ENCODE results near the gene FAR1.

The FAR1 gene

GRCh38 chr11:13765886-13766285 lies 97.4 kb downstream of the FAR1 start:
- no peak for TF ChIP-seq YY1 (IDR thresholded peaks at IDR 0.05; ENCODE audit: low read depth)
- no peak for TF ChIP-seq CEBPB (IDR thresholded peaks at IDR 0.05)
- no peak for TF ChIP-seq TEAD4 (IDR thresholded peaks at IDR 0.05)
- no peak for TF ChIP-seq EGR1 (IDR thresholded peaks at IDR 0.05)
- TF ChIP-seq RAD21 (IDR thresholded peaks at IDR 0.05; ENCODE audit: low read depth): no peak
- no peak for TF ChIP-seq NFIC (IDR thresholded peaks at IDR 0.05)
- no peak for TF ChIP-seq CREB1 (IDR thresholded peaks at IDR 0.05; ENCODE audit: low read depth)
- no peak for TF ChIP-seq USF1 (IDR thresholded peaks at IDR 0.05)
- TF ChIP-seq EP300 (IDR thresholded peaks at IDR 0.05; ENCODE audit: borderline replicate concordance): no peak
- no peak for TF ChIP-seq ZBTB7A (IDR thresholded peaks at IDR 0.05; ENCODE audit: low read depth)
- TF ChIP-seq TAF1 (IDR thresholded peaks at IDR 0.05; ENCODE audit: low read depth): no peak
- TF ChIP-seq REST (IDR thresholded peaks at IDR 0.05; ENCODE audit: low read depth): no peak
- no peak for TF ChIP-seq TCF12 (IDR thresholded peaks at IDR 0.05; ENCODE audit: low read depth)
- no peak for TF ChIP-seq FOXM1 (IDR thresholded peaks at IDR 0.05; ENCODE audit: borderline replicate concordance, low read depth)
- TF ChIP-seq MAX (IDR thresholded peaks at IDR 0.05): no peak

GRCh38 chr11:13767471-13767870 lies 99.0 kb downstream of the FAR1 start:
- TF ChIP-seq YY1 (IDR thresholded peaks at IDR 0.05; ENCODE audit: low read depth) (no peak), RAD21 (IDR thresholded peaks at IDR 0.05; ENCODE audit: low read depth) (no peak), USF1 (IDR thresholded peaks at IDR 0.05) (no peak), MAX (IDR thresholded peaks at IDR 0.05) (no peak), CREB1 (IDR thresholded peaks at IDR 0.05; ENCODE audit: low read depth) (no peak), ZBTB7A (IDR thresholded peaks at IDR 0.05; ENCODE audit: low read depth) (no peak), NFIC (IDR thresholded peaks at IDR 0.05) (no peak), TCF12 (IDR thresholded peaks at IDR 0.05; ENCODE audit: low read depth) (no peak), TEAD4 (IDR thresholded peaks at IDR 0.05) (no peak), FOXM1 (IDR thresholded peaks at IDR 0.05; ENCODE audit: borderline replicate concordance, low read depth) (no peak), EP300 (IDR thresholded peaks at IDR 0.05; ENCODE audit: borderline replicate concordance) (no peak), CEBPB (IDR thresholded peaks at IDR 0.05) (no peak), REST (IDR thresholded peaks at IDR 0.05; ENCODE audit: low read depth) (no peak), EGR1 (IDR thresholded peaks at IDR 0.05) (no peak)

- TF ChIP-seq REST (IDR thresholded peaks at IDR 0.05; ENCODE audit: low read depth) (no peak), TAF1 (IDR thresholded peaks at IDR 0.05; ENCODE audit: low read depth) (no peak), USF1 (IDR thresholded peaks at IDR 0.05) (no peak), FOXM1 (IDR thresholded peaks at IDR 0.05; ENCODE audit: borderline replicate concordance, low read depth) (no peak), RAD21 (IDR thresholded peaks at IDR 0.05; ENCODE audit: low read depth) (no peak), TEAD4 (IDR thresholded peaks at IDR 0.05) (no peak), CEBPB (IDR thresholded peaks at IDR 0.05) (no peak), CREB1 (IDR thresholded peaks at IDR 0.05; ENCODE audit: low read depth) (no peak), EP300 (IDR thresholded peaks at IDR 0.05; ENCODE audit: borderline replicate concordance) (no peak), EGR1 (IDR thresholded peaks at IDR 0.05) (no peak)
These were observed 100.7 kb downstream of the FAR1 start for GRCh38 chr11:13769188-13769587.

GRCh38 chr11:13771151-13771550 lies 102.7 kb downstream of the FAR1 start:
- TF ChIP-seq TCF12 (IDR thresholded peaks at IDR 0.05; ENCODE audit: low read depth) (no peak), MAX (IDR thresholded peaks at IDR 0.05) (no peak), NFIC (IDR thresholded peaks at IDR 0.05) (no peak), TAF1 (IDR thresholded peaks at IDR 0.05; ENCODE audit: low read depth) (no peak), CEBPB (IDR thresholded peaks at IDR 0.05) (no peak), USF1 (IDR thresholded peaks at IDR 0.05) (no peak), EGR1 (IDR thresholded peaks at IDR 0.05) (no peak), FOXM1 (IDR thresholded peaks at IDR 0.05; ENCODE audit: borderline replicate concordance, low read depth) (no peak), ZBTB7A (IDR thresholded peaks at IDR 0.05; ENCODE audit: low read depth) (no peak), CREB1 (IDR thresholded peaks at IDR 0.05; ENCODE audit: low read depth) (no peak), RAD21 (IDR thresholded peaks at IDR 0.05; ENCODE audit: low read depth) (no peak), EP300 (IDR thresholded peaks at IDR 0.05; ENCODE audit: borderline replicate concordance) (no peak), REST (IDR thresholded peaks at IDR 0.05; ENCODE audit: low read depth) (no peak), YY1 (IDR thresholded peaks at IDR 0.05; ENCODE audit: low read depth) (no peak), TEAD4 (IDR thresholded peaks at IDR 0.05) (no peak)
